Measurements from ENCODE around the gene CREB3. TPM values are rescaled to one million over a fixed set of nuclear protein-coding genes. Genes with fewer than 3 reads are reported as not detected.

CREB3 gene
- total RNA-seq, 1 donor from 2014 or later = 19.0 TPM

- DNase-seq = no peak
Observed at GRCh38 chr9:35749515-35750255, 17.2 kb downstream of the CREB3 start.

- DNase-seq = no peak
Observed at GRCh38 chr9:35750256-35750531, 17.7 kb downstream of the CREB3 start.

- no peak for DNase-seq
Observed at GRCh38 chr9:35753466-35753865, 21.0 kb downstream of the CREB3 start.

GRCh38 chr9:35754264-35754663 is 21.8 kb downstream of the CREB3 start, which contains the start of gene MSMP:
MSMP (minus strand) TSS chr9:35754276; CDS start chr9:35754129, 147 bp downstream.
- DNase-seq = no peak

- no peak for DNase-seq
Observed at GRCh38 chr9:35755071-35755470, 22.6 kb downstream of the CREB3 start.

- DNase-seq = no peak
Observed at GRCh38 chr9:35756275-35757225, 24.1 kb downstream of the CREB3 start.

- DNase-seq = peak; percentile 14
Observed at GRCh38 chr9:35757226-35757891, 24.9 kb downstream of the CREB3 start.

- DNase-seq = no peak
Observed at GRCh38 chr9:35757892-35758275, 25.4 kb downstream of the CREB3 start.

DNA sequence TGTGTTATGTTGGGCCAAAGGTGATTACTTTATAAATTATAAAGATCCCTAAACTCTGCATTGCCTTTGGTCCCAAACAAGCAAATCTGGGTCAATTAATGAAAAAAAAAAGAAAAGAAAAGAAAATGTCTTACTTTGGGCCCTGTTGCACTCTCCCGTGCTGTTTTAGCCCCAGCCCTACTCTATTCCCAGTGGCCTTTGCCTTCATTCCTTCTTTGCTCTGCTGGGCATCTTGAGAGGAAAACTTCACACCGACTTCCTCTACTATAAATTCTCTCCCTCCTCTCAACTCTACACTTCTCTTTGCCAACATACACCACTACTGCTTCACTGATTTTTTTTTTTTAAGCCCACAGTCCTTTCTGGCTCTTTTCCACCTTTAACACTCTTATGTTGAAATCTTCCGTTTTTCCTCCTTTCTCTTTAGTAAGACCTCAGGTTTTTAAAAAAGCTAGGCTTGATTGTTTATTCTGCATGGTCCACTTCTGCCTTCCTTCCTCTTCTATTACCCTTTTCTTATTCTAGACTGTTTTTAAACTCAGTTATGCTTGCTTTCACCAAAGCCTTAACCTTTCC is 26.1 kb downstream of the CREB3 start:
- DNase-seq = no peak

- DNase-seq = no peak
Observed at GRCh38 chr9:35759795-35760194, 27.3 kb downstream of the CREB3 start.

DNA sequence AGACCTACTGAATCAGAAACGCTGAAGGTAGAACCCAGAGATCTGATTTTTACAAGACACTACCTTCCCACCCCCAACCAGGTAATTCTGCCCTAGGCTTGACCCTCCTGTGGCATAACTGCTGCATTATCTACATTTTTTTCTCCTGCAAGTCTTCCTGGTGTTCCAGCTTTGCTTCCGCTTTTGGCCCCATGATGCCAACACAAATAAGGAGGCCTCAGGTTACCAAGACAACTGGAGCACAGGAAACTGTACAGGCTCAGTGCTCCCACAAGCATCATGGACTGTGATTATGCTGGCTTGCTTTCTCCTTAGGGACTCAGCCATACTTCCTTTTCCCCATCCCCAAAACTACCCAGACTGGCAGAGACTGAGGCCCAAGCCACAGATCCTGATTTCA is 28.2 kb downstream of the CREB3 start:
- no peak for DNase-seq

GRCh38 chr9:35763181-35763580 is 30.7 kb downstream of the CREB3 start:
- DNase-seq = no peak

DNA sequence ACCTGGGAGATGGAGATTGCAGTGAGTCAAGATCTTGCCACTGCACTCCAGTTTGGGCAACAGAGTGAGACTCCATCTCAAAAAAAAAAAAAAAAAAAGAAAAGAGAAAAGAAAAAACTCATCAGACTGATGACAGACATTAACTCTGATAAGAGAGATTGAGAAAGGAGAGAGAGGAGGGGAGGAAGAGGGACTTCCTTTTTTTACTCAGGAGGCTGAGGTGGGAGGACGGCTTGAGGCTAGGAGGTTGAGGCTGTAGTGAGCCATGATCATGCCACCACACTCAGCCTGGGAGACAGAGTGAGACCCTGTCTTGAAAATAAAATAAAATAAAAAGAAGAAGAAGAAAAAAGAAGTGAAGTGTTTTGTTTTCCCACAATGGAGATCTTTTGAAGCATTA is 31.3 kb downstream of the CREB3 start:
- DNase-seq = no peak

- no peak for DNase-seq
Observed at GRCh38 chr9:35766997-35767396, 34.5 kb downstream of the CREB3 start.

GRCh38 chr9:35767458-35767857 is 35.0 kb downstream of the CREB3 start:
- no peak for DNase-seq

DNA sequence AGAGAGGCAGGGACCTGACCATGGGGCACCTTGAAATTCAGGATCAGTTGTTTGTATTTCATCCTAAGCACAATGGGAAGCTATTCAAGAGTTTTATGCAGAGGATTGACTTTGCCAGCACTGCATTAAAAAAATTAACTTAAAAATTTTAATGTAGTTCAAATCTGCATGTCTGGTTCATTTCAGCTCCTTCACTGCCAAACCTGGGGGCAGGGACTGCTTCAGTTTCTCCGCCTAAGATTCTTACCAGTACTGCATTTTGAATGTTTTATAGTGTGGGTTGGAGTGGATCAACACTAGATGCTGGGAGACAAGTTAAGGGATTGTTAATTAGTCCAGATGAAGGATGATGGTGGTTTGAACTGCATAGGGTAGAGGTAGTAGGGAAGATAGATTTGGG is 37.3 kb downstream of the CREB3 start:
- no peak for DNase-seq

- DNase-seq = no peak
Observed at GRCh38 chr9:35771075-35771433, 38.6 kb downstream of the CREB3 start.

DNA sequence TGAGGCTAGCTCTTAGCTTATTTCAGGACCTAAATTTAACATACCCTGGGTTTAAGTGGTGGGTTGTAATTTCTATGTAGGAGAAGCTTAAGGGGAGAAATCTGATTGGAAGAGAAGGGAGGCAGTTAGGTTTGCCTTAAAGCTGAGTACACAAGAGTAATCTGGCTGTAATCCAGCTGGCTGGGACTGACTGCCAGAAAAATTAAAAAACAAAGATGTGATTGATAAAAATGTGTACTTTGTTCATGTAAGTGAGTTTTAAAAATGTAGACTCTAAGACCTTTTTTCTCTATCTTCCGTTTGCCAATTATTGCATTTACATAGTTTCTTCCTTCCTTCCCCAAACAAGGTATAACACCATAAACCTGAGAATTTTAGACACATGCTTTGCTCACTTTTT is 39.1 kb downstream of the CREB3 start:
- no peak for DNase-seq

GRCh38 chr9:35771943-35772342 is 39.5 kb downstream of the CREB3 start:
- DNase-seq = no peak

GRCh38 chr9:35774907-35775635 is 42.6 kb downstream of the CREB3 start:
- DNase-seq = no peak

DNA sequence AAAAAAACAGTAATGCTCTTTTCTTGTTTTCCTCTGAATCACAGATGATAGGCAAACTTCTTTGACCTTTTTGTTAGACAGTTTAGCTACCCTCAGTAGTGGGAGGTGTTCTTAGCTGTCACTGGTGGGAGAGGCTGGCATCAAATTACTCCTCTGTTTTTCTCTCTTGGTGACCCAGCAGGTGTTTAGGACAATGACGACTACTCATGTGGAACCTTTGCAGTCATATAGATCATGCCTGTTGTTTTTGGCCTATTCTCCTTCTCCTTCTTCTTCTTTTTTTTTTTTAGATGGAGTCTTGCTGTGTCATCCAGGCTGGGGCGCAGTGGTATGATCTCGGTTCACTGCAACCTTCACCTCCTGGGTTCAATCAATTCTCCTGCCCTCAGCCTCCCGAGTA is 43.6 kb downstream of the CREB3 start:
- no peak for DNase-seq

DNA sequence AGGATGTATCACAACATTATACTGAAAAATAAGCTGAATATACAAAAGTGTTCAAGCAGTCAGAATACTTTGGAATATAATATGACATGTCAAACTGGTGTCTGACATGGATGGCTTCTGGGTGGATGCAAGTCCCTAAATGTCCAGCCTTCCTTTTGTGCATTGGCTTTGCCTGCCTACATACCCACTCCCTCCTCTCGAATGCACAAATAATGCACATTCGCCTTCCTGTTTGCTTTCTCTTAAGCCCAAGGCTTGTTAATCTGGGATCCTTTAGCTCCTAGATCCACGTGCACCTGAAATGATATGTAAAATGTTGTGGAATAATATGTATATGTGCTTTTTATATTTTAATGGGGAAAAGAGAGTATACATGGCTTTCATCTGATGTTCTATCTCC is 46.0 kb downstream of the CREB3 start:
- DNase-seq = no peak

All from skin of body (tissue), 2 donors.